Uterus (tissue), 2 donors: Measurements from ENCODE around the gene INSC.

ENCODE experiments used
- POLR2A ChIP-seq, 2 donors: fragments of 450-650 bp; IDR thresholded peaks; one replicate each; pipeline ENCODE4 v1.6.1; 2016; ENCODE audit warnings: antibody characterized with exemption in 2 of 2, mild to moderate bottlenecking in 1 of 2, moderate library complexity in 1 of 2
- TF ChIP-seq, protein P1 (sequence below), 4 experiments: fragments of 200-600 bp in 2 of 4; fragments of 450-650 bp in 2 of 4; sonication (generic) in 2 of 4; IDR thresholded peaks; one replicate each; pipeline ENCODE4 v1.5.1; 2016 to 2019; ENCODE audit warnings: antibody characterized with exemption in 4 of 4, mild to moderate bottlenecking in 2 of 4, moderate library complexity in 1 of 4

DNA sequence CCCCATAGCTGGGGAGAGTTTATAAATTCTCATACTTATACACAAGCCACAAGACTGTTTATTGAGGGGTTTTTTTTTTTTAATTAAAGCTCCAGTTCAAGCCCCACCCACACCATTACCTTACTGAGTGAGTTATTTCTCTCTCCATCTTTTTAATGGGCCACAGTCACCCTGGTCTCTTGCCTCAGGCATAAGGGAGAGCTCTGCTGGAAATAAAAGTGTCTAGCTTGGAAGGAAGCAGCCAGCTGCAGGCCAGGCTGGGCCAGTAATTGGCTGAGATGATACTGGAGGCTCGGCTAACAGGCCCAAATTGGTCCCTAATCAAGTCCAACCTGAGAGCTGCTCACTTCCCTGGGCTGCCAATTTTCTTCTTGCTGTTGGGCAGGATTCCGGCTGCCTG, 174.1 kb downstream of the INSC start:
- TF ChIP-seq, protein P1, sequence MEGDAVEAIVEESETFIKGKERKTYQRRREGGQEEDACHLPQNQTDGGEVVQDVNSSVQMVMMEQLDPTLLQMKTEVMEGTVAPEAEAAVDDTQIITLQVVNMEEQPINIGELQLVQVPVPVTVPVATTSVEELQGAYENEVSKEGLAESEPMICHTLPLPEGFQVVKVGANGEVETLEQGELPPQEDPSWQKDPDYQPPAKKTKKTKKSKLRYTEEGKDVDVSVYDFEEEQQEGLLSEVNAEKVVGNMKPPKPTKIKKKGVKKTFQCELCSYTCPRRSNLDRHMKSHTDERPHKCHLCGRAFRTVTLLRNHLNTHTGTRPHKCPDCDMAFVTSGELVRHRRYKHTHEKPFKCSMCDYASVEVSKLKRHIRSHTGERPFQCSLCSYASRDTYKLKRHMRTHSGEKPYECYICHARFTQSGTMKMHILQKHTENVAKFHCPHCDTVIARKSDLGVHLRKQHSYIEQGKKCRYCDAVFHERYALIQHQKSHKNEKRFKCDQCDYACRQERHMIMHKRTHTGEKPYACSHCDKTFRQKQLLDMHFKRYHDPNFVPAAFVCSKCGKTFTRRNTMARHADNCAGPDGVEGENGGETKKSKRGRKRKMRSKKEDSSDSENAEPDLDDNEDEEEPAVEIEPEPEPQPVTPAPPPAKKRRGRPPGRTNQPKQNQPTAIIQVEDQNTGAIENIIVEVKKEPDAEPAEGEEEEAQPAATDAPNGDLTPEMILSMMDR (IDR thresholded peaks at IDR 0.05): no peak
- no peak for TF ChIP-seq POLR2A (IDR thresholded peaks at IDR 0.05)
